B cell (primary cell): ENCODE data around the gene AKAP3. TPM values are rescaled to one million over a fixed set of nuclear protein-coding genes. Genes with fewer than 3 reads are reported as not detected.

Experiments used
- ATAC-seq: fragments of 200-7000 bp; cut with Tn5 transposase; one replicate; pipeline ENCODE4 v1.10.0; 2021; ENCODE audit warnings: low read depth, mild to moderate bottlenecking, moderate number of reproducible peaks, moderate library complexity
- CTCF ChIA-PET: fragments of 350-600 bp; sonication (Branson Sonifier 250); formaldehyde crosslinking; loops from one replicate; lab custom pipeline; 2021; ENCODE audit warnings: antibody characterized with exemption, inconsistent platforms; lab: Charles Lee
- POLR2A ChIA-PET: fragments of 350-600 bp; sonication (Branson Sonifier 250); formaldehyde crosslinking; loops from one replicate; lab custom pipeline; 2021; ENCODE audit warnings: antibody characterized with exemption; lab: Charles Lee
- DNase-seq: peaks from one replicate; pipeline ENCODE4 v3.0.0; 2013
- H2AFZ ChIP-seq: 2 replicates; pipeline ENCODE4 v1.6.1; 2012; ENCODE audit warnings: mild to moderate bottlenecking, low read depth, low read length; ENCODE audit not compliant: insufficient read depth, poor library complexity, severe bottlenecking
- H3K27ac ChIP-seq, 2 donors: 1 replicate in 1 of 2; 2 replicates in 1 of 2; pipeline ENCODE4 v1.5.1; 2012 to 2013; ENCODE audit warnings: low read length in 2 of 2, mild to moderate bottlenecking in 2 of 2, moderate library complexity in 1 of 2
- H3K27me3 ChIP-seq, 4 experiments: fragments of 200-600 bp in 1 of 4; sonication (generic) in 1 of 4; replicated peaks in 1 of 4; 1 replicate in 2 of 4; 2 replicates in 2 of 4; pipeline versions ENCODE4 v1.6.1 to v1.7.0; 2013 to 2016; ENCODE audit warnings: low read length in 3 of 4, mild to moderate bottlenecking in 2 of 4, mixed read lengths in 1 of 4, moderate library complexity in 1 of 4; ENCODE audit not compliant: insufficient read depth in 4 of 4, control insufficient read depth in 3 of 4; ENCODE audit errors: control extremely low read depth in 1 of 4
- H3K36me3 ChIP-seq, 2 experiments: replicated peaks in 1 of 2; 1 replicate in 1 of 2; 2 replicates in 1 of 2; pipeline versions ENCODE4 v1.6.1 to v1.7.1; 2013; ENCODE audit warnings: low read length in 1 of 2; ENCODE audit not compliant: insufficient read depth in 2 of 2, control insufficient read depth in 1 of 2; ENCODE audit errors: control extremely low read depth in 1 of 2, extremely low read depth in 1 of 2
- H3K4me1 ChIP-seq, 2 donors: fragments of 200-600 bp in 1 of 2; sonication (generic) in 1 of 2; 1 replicate in 1 of 2; 2 replicates in 1 of 2; pipeline versions ENCODE4 v1.5.1 to v1.6.1; 2013 to 2017; ENCODE audit warnings: low read length in 2 of 2; ENCODE audit not compliant: control insufficient read depth in 2 of 2, insufficient read depth in 2 of 2
- H3K4me2 ChIP-seq: replicated peaks from 2 replicates; pipeline ENCODE3; 2012; ENCODE audit warnings: mild to moderate bottlenecking, low read depth, low read length; ENCODE audit not compliant: poor library complexity, severe bottlenecking
- H3K4me3 ChIP-seq, 5 experiments: fragments of 200-600 bp in 1 of 5; sonication (generic) in 1 of 5; 1 replicate in 3 of 5; 2 replicates in 2 of 5; pipeline versions ENCODE4 v1.5.1 to v1.7.0; 2011 to 2016; ENCODE audit warnings: low read length in 4 of 5, mild to moderate bottlenecking in 4 of 5, low read depth in 2 of 5, control low read depth in 1 of 5, moderate library complexity in 1 of 5; ENCODE audit not compliant: insufficient read depth in 1 of 5; ENCODE audit errors: control extremely low read depth in 1 of 5, extremely low read depth in 1 of 5
- H3K79me2 ChIP-seq: fragments of 200-600 bp; sonication (generic); one replicate; pipeline ENCODE4 v1.6.0; 2016; ENCODE audit warnings: low read length; ENCODE audit not compliant: control insufficient read depth, insufficient read depth
- H3K9ac ChIP-seq: fragments of 200-600 bp; sonication (generic); 2 replicates; pipeline ENCODE4 v1.6.1; 2017; ENCODE audit warnings: mild to moderate bottlenecking, low read length, moderate library complexity
- H3K9me3 ChIP-seq, 3 donors: one replicate each; pipeline versions ENCODE4 v1.6.1 to v1.7.1; 2013; ENCODE audit warnings: low read length in 2 of 3; ENCODE audit not compliant: control insufficient read depth in 2 of 3, insufficient read depth in 1 of 3; ENCODE audit errors: control extremely low read depth in 1 of 3
- H4K20me1 ChIP-seq: 2 replicates; pipeline ENCODE4 v1.6.0; 2012; ENCODE audit warnings: mild to moderate bottlenecking, low read length; ENCODE audit not compliant: insufficient read depth, control insufficient read depth, poor library complexity, severe bottlenecking
- H3K27ac Mint-ChIP-seq: one replicate; pipeline ENCODE4 v1.8.0; 2021; ENCODE audit warnings: mixed read lengths
- H3K27me3 Mint-ChIP-seq: one replicate; pipeline ENCODE4 v1.8.0; 2021; ENCODE audit warnings: mixed read lengths
- H3K4me1 Mint-ChIP-seq: one replicate; pipeline ENCODE4 v1.8.0; 2021; ENCODE audit warnings: mixed read lengths
- H3K4me3 Mint-ChIP-seq: one replicate; pipeline ENCODE4 v1.8.0; 2021; ENCODE audit warnings: mixed read lengths
- H3K9me3 Mint-ChIP-seq: one replicate; pipeline ENCODE4 v1.8.0; 2022; ENCODE audit warnings: mixed read lengths; ENCODE audit not compliant: insufficient read depth
- CTCF ChIP-seq: fragments of 200-600 bp; IDR thresholded peaks from one replicate; pipeline ENCODE4 v1.8.0; 2022; ENCODE audit warnings: antibody characterized with exemption, mild to moderate bottlenecking
- EZH2 ChIP-seq: IDR thresholded peaks from 2 replicates; pipeline ENCODE4 v1.6.1; 2012; ENCODE audit warnings: borderline replicate concordance, low read depth, mild to moderate bottlenecking, moderate library complexity, low read length; ENCODE audit not compliant: insufficient read depth, poor library complexity, severe bottlenecking
- WGBS: methylation state at CpG from one replicate; pipeline ENCODE4 v1.1.5; 2013; ENCODE audit warnings: missing lambda C conversion rate; ENCODE audit not compliant: insufficient coverage; 5-methylcytosine and 5-hydroxymethylcytosine counted together
- intact Hi-C: fragments of 100-400 bp; cut with micrococcal nuclease; formaldehyde crosslinking; loops from one replicate; pipeline ENCODE4 v1.10.0; 2022
- polyA plus RNA-seq: library from polyadenylated mRNA; depleted of rRNA; stranded (reverse); fragments of >200 nt; gene quantifications from 2 replicates; pipeline ENCODE4 v1.2.3, GENCODE V29; 2012
- total RNA-seq, 2 donors: library from RNA; stranded (reverse); fragments of 120-200 nt in 1 of 2; gene quantifications; 1 replicate in 1 of 2; 2 replicates in 1 of 2; pipeline versions ENCODE4 v1.2.3 to v1.2.4, GENCODE V29; 2013 to 2022

AKAP3 gene
- total and polyA plus RNA-seq, 2 donors (not counting 1 experiment from before 2014, with no cell fraction given), result 1.2 to 3.8 TPM

- POLR2A ChIA-PET, result no interaction called here
- Histone ChIP-seq H3K36me3 (peaks cover 1 to 44% of the 10 kb centered on the region in 2 experiments), H3K9me3 (no peaks in the 10 kb centered on the region), H3K27me3 (no peaks in the 10 kb centered on the region), H2AFZ (no peak overlapping the region), H3K9ac (no peak overlapping the region), H3K4me3 (no peak overlapping the region), H3K4me1 (peaks cover 4 to 6% of the 10 kb centered on the region in 2 donors), H3K27ac (no peak overlapping the region), H4K20me1 (no peaks in the 10 kb centered on the region), H3K4me2 (no peak overlapping the region), H3K79me2 (peaks cover 18% of the 10 kb centered on the region)
- Mint-ChIP-seq H3K4me1 (peaks cover 25% of the 10 kb centered on the region), H3K27me3 (no peaks in the 10 kb centered on the region), H3K27ac (no peak overlapping the region), H3K9me3 (no peaks in the 10 kb centered on the region), H3K4me3 (no peak overlapping the region)
- WGBS, result 98% methylated on average over 5 of the region's 9 CpGs
- intact Hi-C loops, result no loop called here
- CTCF ChIA-PET, result no interaction called here
- TF ChIP-seq EZH2, result no peak
- TF ChIP-seq CTCF, result no peak
- ATAC-seq, result no peak
- DNase-seq, result no peak
Measured at GRCh38 chr12:4609071-4609470, 39.8 kb downstream of the AKAP3 start.

GRCh38 chr12:4607056-4607455 is 41.8 kb downstream of the AKAP3 start:
- no peaks in the 10 kb centered on the region for H3K9me3 Mint-ChIP-seq
- ChIA-PET POLR2A (no interaction called here), CTCF (no interaction called here)
- H3K79me2 ChIP-seq, result peaks cover 18% of the 10 kb centered on the region
- no peak for TF ChIP-seq EZH2
- TF ChIP-seq CTCF, result no peak
- no peaks in the 10 kb centered on the region for H3K27me3 Mint-ChIP-seq
- no peak overlapping the region for H2AFZ ChIP-seq
- no peak overlapping the region for H3K4me3 ChIP-seq
- no peak overlapping the region for H3K27ac Mint-ChIP-seq
- no peaks in the 10 kb centered on the region for H4K20me1 ChIP-seq
- intact Hi-C loops, result no loop called here
- peaks cover 1 to 27% of the 10 kb centered on the region in 2 experiments for H3K36me3 ChIP-seq
- peaks cover 4 to 6% of the 10 kb centered on the region in 2 donors for H3K4me1 ChIP-seq
- H3K27ac ChIP-seq, result no peak overlapping the region
- no peaks in the 10 kb centered on the region for H3K27me3 ChIP-seq
- DNase-seq, result no peak
- no CpG with 5 or more reads among the region's 3 CpGs for WGBS
- peaks cover 25% of the 10 kb centered on the region for H3K4me1 Mint-ChIP-seq
- no peak overlapping the region for H3K4me2 ChIP-seq
- ATAC-seq, result no peak
- no peak overlapping the region for H3K9ac ChIP-seq
- no peaks in the 10 kb centered on the region for H3K9me3 ChIP-seq
- peak overlapping the region; percentile 16 for H3K4me3 Mint-ChIP-seq
